ENCODE data around the gene TTC31.

Gene TTC31

DNA sequence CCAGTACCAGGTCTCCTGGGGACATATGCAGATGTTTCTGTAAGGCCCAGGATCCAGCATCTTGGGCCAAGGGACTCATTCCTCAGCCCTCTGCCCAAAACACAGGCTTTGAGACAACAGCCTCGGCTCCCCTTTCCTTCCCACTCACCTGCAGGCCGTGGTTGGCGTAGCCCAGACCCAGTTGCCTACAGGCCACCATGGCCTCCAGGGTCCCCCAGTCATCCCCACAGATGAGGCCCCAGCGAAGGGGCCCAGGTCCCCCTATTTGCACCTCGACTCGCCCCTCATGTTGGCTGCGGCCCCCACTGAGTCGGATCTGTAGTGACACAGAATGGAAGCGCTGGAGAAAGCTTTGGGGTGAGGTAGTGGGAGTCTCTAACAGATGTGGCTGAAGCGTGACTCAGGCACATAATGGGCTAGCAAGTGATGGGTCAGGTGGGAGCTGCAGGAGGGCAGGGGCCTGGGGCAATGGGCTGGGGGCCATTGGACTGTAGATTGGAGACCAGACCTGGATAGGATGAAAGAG lies 52.6 kb downstream of the TTC31 start:
- peaks cover 31% of the 10 kb centered on the region for H3K36me3 ChIP-seq (ENCODE audit: insufficient read depth, low read length)
- no peak overlapping the region for H3K4me2 ChIP-seq (ENCODE audit: insufficient read depth, low read length)
- H3K4me3 ChIP-seq (ENCODE audit: low read depth in 1 of 2, low read length in 2 of 2), result no peak overlapping the region
- no peak for ATAC-seq (ENCODE audit: insufficient read depth, low read depth)
- H3K9ac ChIP-seq (ENCODE audit: low read depth, low read length), result no peak overlapping the region
- H3K4me1 ChIP-seq (ENCODE audit: insufficient read depth, low read length), result peaks cover 16% of the 10 kb centered on the region
- H3K79me2 ChIP-seq (ENCODE audit: insufficient read depth, low read length), result peaks cover 8% of the 10 kb centered on the region
- H3K27me3 ChIP-seq (ENCODE audit: insufficient read depth, low read length, poor library complexity), result peaks cover 5% of the 10 kb centered on the region
- no peak overlapping the region for H2AFZ ChIP-seq (ENCODE audit: low read depth, low read length)
- no peak overlapping the region for H3K27ac ChIP-seq (ENCODE audit: low read length)
- no peaks in the 10 kb centered on the region for H4K20me1 ChIP-seq (ENCODE audit: insufficient read depth, low read length)
- no peaks in the 10 kb centered on the region for H3K9me3 ChIP-seq (ENCODE audit: insufficient read depth, low read length, severe bottlenecking)
- DNase-seq, result no peak
- no peak for TF ChIP-seq EZH2 (IDR thresholded peaks at IDR 0.05; ENCODE audit: borderline replicate concordance, low read depth, low read length, severe bottlenecking)
- TF ChIP-seq CTCF (IDR thresholded peaks at IDR 0.05; ENCODE audit: borderline replicate concordance, extremely low read depth, low read length, poor library complexity, severe bottlenecking), result no peak

DNA sequence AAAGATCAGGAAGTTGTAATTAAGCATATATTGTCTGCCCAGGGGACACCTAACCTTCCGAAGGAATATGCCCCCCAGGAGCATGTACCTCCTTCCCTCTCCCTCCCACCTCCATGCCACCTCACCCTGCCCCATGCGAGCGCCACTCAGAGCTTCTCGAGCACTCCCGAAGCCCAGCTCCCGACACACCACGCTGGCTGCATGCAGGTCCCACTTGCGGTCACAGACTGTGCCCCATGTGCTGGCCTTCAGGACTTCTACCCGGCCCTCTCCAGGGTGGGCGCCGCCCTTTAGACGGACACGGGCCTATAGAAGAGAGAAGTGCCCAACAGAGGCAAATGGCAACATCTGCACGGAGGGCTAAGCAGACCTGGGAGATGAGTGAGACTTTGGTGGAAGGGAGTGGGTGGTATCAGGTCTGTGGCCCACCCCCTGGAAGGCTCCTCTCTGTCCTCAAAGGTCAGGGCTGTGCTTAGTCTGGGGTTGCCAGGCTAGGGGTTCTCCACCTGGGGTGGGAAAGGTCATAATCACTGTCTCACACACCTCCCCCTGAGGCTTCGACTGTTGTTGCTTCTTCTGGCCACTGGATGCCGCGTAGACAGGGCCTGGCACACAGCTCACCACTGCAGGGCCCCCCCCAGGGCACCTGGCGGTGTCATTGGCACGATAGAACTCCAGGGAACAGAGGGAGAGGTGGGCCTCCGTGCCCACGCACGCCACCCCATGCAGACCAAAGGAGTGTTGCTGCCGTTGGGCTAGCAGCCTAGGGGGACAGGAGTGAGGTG lies 53.5 kb downstream of the TTC31 start:
- TF ChIP-seq EZH2 (IDR thresholded peaks at IDR 0.05; ENCODE audit: borderline replicate concordance, low read depth, low read length, severe bottlenecking) (no peak), CTCF (IDR thresholded peaks at IDR 0.05; ENCODE audit: borderline replicate concordance, extremely low read depth, low read length, poor library complexity, severe bottlenecking) (no peak)
- Histone ChIP-seq H3K4me3 (ENCODE audit: low read depth in 1 of 2, low read length in 2 of 2) (no peak overlapping the region), H3K27ac (ENCODE audit: low read length) (no peak overlapping the region), H3K9me3 (ENCODE audit: insufficient read depth, low read length, severe bottlenecking) (no peaks in the 10 kb centered on the region), H3K27me3 (ENCODE audit: insufficient read depth, low read length, poor library complexity) (peaks cover 5% of the 10 kb centered on the region), H4K20me1 (ENCODE audit: insufficient read depth, low read length) (no peaks in the 10 kb centered on the region), H3K9ac (ENCODE audit: low read depth, low read length) (no peak overlapping the region), H3K4me2 (ENCODE audit: insufficient read depth, low read length) (no peak overlapping the region), H3K4me1 (ENCODE audit: insufficient read depth, low read length) (peaks cover 7% of the 10 kb centered on the region), H3K79me2 (ENCODE audit: insufficient read depth, low read length) (no peaks in the 10 kb centered on the region), H3K36me3 (ENCODE audit: insufficient read depth, low read length) (peaks cover 23% of the 10 kb centered on the region), H2AFZ (ENCODE audit: low read depth, low read length) (no peak overlapping the region)
- DNase-seq, result no peak
- peak; percentile 23; the same call in 1 of the 3 replicates for ATAC-seq (ENCODE audit: insufficient read depth, low read depth)

DNA sequence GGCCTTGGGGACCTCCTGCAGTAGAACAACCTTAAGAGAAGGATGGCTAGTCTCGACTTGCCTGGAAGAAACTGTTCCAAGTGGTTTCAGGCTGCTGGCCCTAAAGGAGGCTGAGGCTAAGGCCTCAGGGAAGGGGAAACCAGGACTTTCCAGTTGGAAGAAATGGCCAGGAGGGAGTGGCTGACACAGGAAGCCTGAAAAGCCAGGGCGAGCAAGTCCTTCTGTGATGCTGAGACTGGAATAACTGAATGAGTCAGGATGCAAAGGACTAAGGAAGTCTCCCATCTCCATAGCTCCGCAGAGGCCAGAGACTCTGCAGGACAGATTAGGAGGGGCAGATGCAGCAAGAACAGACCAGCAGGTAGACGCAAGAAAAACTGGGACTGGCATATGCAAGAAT lies 54.3 kb downstream of the TTC31 start:
- Histone ChIP-seq H3K9me3 (ENCODE audit: insufficient read depth, low read length, severe bottlenecking) (no peaks in the 10 kb centered on the region), H3K79me2 (ENCODE audit: insufficient read depth, low read length) (no peaks in the 10 kb centered on the region), H3K4me1 (ENCODE audit: insufficient read depth, low read length) (no peaks in the 10 kb centered on the region), H3K27ac (ENCODE audit: low read length) (no peak overlapping the region), H2AFZ (ENCODE audit: low read depth, low read length) (no peak overlapping the region), H3K36me3 (ENCODE audit: insufficient read depth, low read length) (peaks cover 16% of the 10 kb centered on the region), H3K4me2 (ENCODE audit: insufficient read depth, low read length) (no peak overlapping the region), H4K20me1 (ENCODE audit: insufficient read depth, low read length) (no peaks in the 10 kb centered on the region), H3K27me3 (ENCODE audit: insufficient read depth, low read length, poor library complexity) (peaks cover 5% of the 10 kb centered on the region), H3K4me3 (ENCODE audit: low read depth in 1 of 2, low read length in 2 of 2) (no peak overlapping the region), H3K9ac (ENCODE audit: low read depth, low read length) (no peak overlapping the region)
- ATAC-seq (ENCODE audit: insufficient read depth, low read depth) (no peak), DNase-seq (no peak)
- no peak for TF ChIP-seq CTCF (IDR thresholded peaks at IDR 0.05; ENCODE audit: borderline replicate concordance, extremely low read depth, low read length, poor library complexity, severe bottlenecking)
- no peak for TF ChIP-seq EZH2 (IDR thresholded peaks at IDR 0.05; ENCODE audit: borderline replicate concordance, low read depth, low read length, severe bottlenecking)
